Measurements from ENCODE around the gene CPTP.

CPTP gene

DNA sequence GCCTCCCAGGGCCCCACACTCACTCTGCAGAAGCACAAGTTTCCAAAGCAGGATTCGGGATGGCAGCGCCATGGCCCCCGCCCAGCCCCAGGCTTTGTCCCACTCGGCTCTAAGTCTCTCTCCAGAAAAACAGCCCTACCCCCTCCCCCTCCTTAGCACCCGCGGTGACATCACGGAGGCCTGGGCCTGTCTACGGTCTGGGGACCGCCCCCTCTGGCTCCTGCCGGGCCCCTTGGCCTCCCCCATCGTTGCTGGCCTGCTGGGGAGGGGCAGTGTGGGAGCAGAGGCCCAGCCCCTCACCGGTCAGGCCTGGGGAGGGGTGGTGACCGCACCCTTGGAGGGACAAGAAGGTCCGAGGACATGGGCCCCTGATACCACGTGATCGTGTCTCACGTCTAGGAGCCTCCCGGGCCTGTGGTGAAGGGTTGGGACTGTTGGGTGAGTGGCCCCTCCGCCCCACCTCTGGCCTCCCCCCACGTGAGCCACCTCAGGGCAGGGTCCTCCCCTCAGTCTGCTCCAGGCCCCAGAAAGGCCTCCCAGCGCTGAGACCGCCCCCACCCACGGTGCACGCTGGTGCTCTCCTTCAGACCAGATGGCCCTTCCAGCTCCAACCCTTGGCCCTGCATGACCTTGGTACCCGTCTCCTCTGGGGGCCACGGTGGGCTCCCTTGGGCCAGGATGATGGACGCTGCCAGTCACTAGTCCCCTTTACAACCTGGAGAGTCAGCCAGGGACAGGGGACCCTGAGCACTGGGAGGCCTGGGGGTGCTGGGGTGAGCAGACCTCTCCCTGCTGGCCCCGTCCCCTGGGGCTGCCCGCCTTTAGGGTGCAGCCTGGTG, 34.0 kb downstream of the CPTP start, which contains the start of gene MXRA8:
Gene MXRA8 (minus strand): TSS at position 123 of the 839 bp plus-strand sequence. CDS start 51 bp downstream, at position 72.
- Histone ChIP-seq H4K91ac (ENCODE audit: low read depth, low read length, poor library complexity) (peak within 1 kb of the TSS; percentile 79), H3K18ac (ENCODE audit: low read length) (peak within 1 kb of the TSS; percentile 97), H3K9me3 (replicated peaks in 1 of 2; ENCODE audit: control insufficient read depth in 2 of 2, insufficient read depth in 1 of 2, low read depth in 1 of 2, low read length in 2 of 2) (no peaks in the 10 kb centered on the region), H2AFZ (ENCODE audit: low read length) (peak within 1 kb of the TSS; percentile 74), H3K4me2 (ENCODE audit: insufficient read depth, low read length, poor library complexity, severe bottlenecking) (peak within 1 kb of the TSS; percentile 25), H3K27me3 (ENCODE audit: control insufficient read depth in 3 of 3, insufficient read depth in 3 of 3, low read depth in 1 of 3, low read length in 3 of 3) (peaks cover 0 to 18% (median 13%) of the 10 kb centered on the region in 3 experiments), H3K4me3 (ENCODE audit: low read length in 2 of 2) (peak within 1 kb of the TSS; percentile 16 to 39), H3K14ac (ENCODE audit: low read length) (peak within 1 kb of the TSS; percentile 14), H3K23ac (ENCODE audit: low read depth, low read length, poor library complexity) (peak within 1 kb of the TSS; percentile 96), H3K4me1 (ENCODE audit: control insufficient read depth in 2 of 2, insufficient read depth in 1 of 2, low read depth in 1 of 2, low read length in 2 of 2) (peaks cover 53 to 54% of the 10 kb centered on the region in 2 donors), H2BK5ac (ENCODE audit: low read length) (peak within 1 kb of the TSS; percentile 70), H3K9ac (ENCODE audit: low read depth, low read length, poor library complexity) (peak within 1 kb of the TSS; percentile 50), H3K27ac (replicated peaks; ENCODE audit: low read length) (peak within 1 kb of the TSS; percentile 88), H2BK15ac (ENCODE audit: low read length) (peak within 1 kb of the TSS; percentile 97), H3K36me3 (replicated peaks in 1 of 2; ENCODE audit: control insufficient read depth in 2 of 2, insufficient read depth in 2 of 2, low read length in 2 of 2) (no peaks in the 10 kb centered on the region), H2AK5ac (ENCODE audit: low read depth, low read length) (peak within 1 kb of the TSS; percentile 94), H3K79me1 (ENCODE audit: low read depth, low read length) (peaks cover 3% of the 10 kb centered on the region), H2BK12ac (ENCODE audit: low read length) (peak within 1 kb of the TSS; percentile 99), H4K8ac (ENCODE audit: low read depth, low read length) (peak within 1 kb of the TSS; percentile 72), H3K4ac (ENCODE audit: low read length) (peak within 1 kb of the TSS; percentile 94), H2BK120ac (ENCODE audit: low read depth, low read length) (peak within 1 kb of the TSS; percentile 99)
- no CpG with 5 or more reads among the region's 29 CpGs for WGBS, 2 donors (ENCODE audit: extremely low coverage in 2 of 2, insufficient read length in 2 of 2, insufficient replicate concordance in 1 of 2)
- DNase-seq (ENCODE audit: low spot score), result no peak

DNA sequence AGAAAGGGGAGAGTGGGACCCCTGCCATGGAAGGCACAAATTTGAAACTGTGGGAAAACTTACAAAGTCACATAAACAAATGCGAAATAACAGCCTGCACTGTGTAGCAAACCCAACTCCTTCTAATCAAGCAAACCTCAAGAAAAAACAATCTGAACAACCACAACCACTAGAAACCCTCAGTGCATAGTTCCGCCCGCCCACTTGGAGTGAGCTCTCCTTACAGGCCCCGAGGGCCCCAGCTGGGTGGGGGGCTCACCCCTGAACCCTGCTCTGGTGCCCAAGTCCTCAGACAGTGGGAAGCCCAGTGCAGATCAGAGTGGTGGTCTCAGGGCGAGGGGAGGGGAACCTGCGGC, 34.7 kb downstream of the CPTP start:
- Histone ChIP-seq H3K4me3 (ENCODE audit: low read length in 2 of 2) (no peak overlapping the region), H3K27me3 (ENCODE audit: control insufficient read depth in 3 of 3, insufficient read depth in 3 of 3, low read depth in 1 of 3, low read length in 3 of 3) (peaks cover 0 to 12% (median 9%) of the 10 kb centered on the region in 3 experiments), H4K91ac (ENCODE audit: low read depth, low read length, poor library complexity) (no peak overlapping the region), H3K36me3 (replicated peaks in 1 of 2; ENCODE audit: control insufficient read depth in 2 of 2, insufficient read depth in 2 of 2, low read length in 2 of 2) (no peaks in the 10 kb centered on the region), H2BK5ac (ENCODE audit: low read length) (peak overlapping the region; percentile 70), H3K18ac (ENCODE audit: low read length) (peak overlapping the region; percentile 97), H3K14ac (ENCODE audit: low read length) (peak overlapping the region; percentile 14), H2BK120ac (ENCODE audit: low read depth, low read length) (peak overlapping the region; percentile 99), H3K4me1 (ENCODE audit: control insufficient read depth in 2 of 2, insufficient read depth in 1 of 2, low read depth in 1 of 2, low read length in 2 of 2) (peaks cover 48 to 54% of the 10 kb centered on the region in 2 donors), H3K4ac (ENCODE audit: low read length) (peak overlapping the region; percentile 94), H3K79me1 (ENCODE audit: low read depth, low read length) (peaks cover 3% of the 10 kb centered on the region), H3K4me2 (ENCODE audit: insufficient read depth, low read length, poor library complexity, severe bottlenecking) (no peak overlapping the region), H2BK15ac (ENCODE audit: low read length) (peak overlapping the region; percentile 97), H3K27ac (replicated peaks; ENCODE audit: low read length) (peak overlapping the region; percentile 88), H2BK12ac (ENCODE audit: low read length) (peak overlapping the region; percentile 99), H3K23ac (ENCODE audit: low read depth, low read length, poor library complexity) (no peak overlapping the region), H2AK5ac (ENCODE audit: low read depth, low read length) (peak overlapping the region; percentile 94), H3K9ac (ENCODE audit: low read depth, low read length, poor library complexity) (peak overlapping the region; percentile 50), H2AFZ (ENCODE audit: low read length) (peak overlapping the region; percentile 74), H4K8ac (ENCODE audit: low read depth, low read length) (no peak overlapping the region), H3K9me3 (replicated peaks in 1 of 2; ENCODE audit: control insufficient read depth in 2 of 2, insufficient read depth in 1 of 2, low read depth in 1 of 2, low read length in 2 of 2) (no peaks in the 10 kb centered on the region)
- DNase-seq (ENCODE audit: low spot score), result no peak
- no CpG with 5 or more reads among the region's 6 CpGs for WGBS, 2 donors (ENCODE audit: extremely low coverage in 2 of 2, insufficient read length in 2 of 2, insufficient replicate concordance in 1 of 2)

GRCh38 chr1:1359664-1360468, 35.3 kb downstream of the CPTP start:
- peak overlapping the region; percentile 87 for H2BK12ac ChIP-seq (ENCODE audit: low read length)
- peak overlapping the region; percentile 70 for H2BK15ac ChIP-seq (ENCODE audit: low read length)
- WGBS, 2 donors (ENCODE audit: extremely low coverage in 2 of 2, insufficient read length in 2 of 2, insufficient replicate concordance in 1 of 2), result no CpG with 5 or more reads among the region's 28 CpGs
- no peaks in the 10 kb centered on the region for H3K36me3 ChIP-seq (replicated peaks in 1 of 2; ENCODE audit: control insufficient read depth in 2 of 2, insufficient read depth in 2 of 2, low read length in 2 of 2)
- H3K4ac ChIP-seq (ENCODE audit: low read length), result no peak overlapping the region
- peaks cover 43 to 54% of the 10 kb centered on the region in 2 donors for H3K4me1 ChIP-seq (ENCODE audit: control insufficient read depth in 2 of 2, insufficient read depth in 1 of 2, low read depth in 1 of 2, low read length in 2 of 2)
- H3K4me2 ChIP-seq (ENCODE audit: insufficient read depth, low read length, poor library complexity, severe bottlenecking), result no peak overlapping the region
- H3K4me3 ChIP-seq (ENCODE audit: low read length in 2 of 2), result peak overlapping the region in 1 of 2 donors; percentile 19
- no peak for DNase-seq (ENCODE audit: low spot score)
- peak overlapping the region; percentile 48 for H3K14ac ChIP-seq (ENCODE audit: low read length)
- H2BK120ac ChIP-seq (ENCODE audit: low read depth, low read length), result no peak overlapping the region
- H2AFZ ChIP-seq (ENCODE audit: low read length), result peak overlapping the region; percentile 74
- H2BK5ac ChIP-seq (ENCODE audit: low read length), result peak overlapping the region; percentile 70
- H2AK5ac ChIP-seq (ENCODE audit: low read depth, low read length), result peak overlapping the region; percentile 94
- H3K9me3 ChIP-seq (replicated peaks in 1 of 2; ENCODE audit: control insufficient read depth in 2 of 2, insufficient read depth in 1 of 2, low read depth in 1 of 2, low read length in 2 of 2), result no peaks in the 10 kb centered on the region
- H4K8ac ChIP-seq (ENCODE audit: low read depth, low read length), result no peak overlapping the region
- no peak overlapping the region for H4K91ac ChIP-seq (ENCODE audit: low read depth, low read length, poor library complexity)
- peak overlapping the region; percentile 88 for H3K27ac ChIP-seq (replicated peaks; ENCODE audit: low read length)
- H3K79me1 ChIP-seq (ENCODE audit: low read depth, low read length), result peaks cover 3% of the 10 kb centered on the region
- no peak overlapping the region for H3K23ac ChIP-seq (ENCODE audit: low read depth, low read length, poor library complexity)
- peaks cover 0 to 6% (median 4%) of the 10 kb centered on the region in 3 experiments for H3K27me3 ChIP-seq (ENCODE audit: control insufficient read depth in 3 of 3, insufficient read depth in 3 of 3, low read depth in 1 of 3, low read length in 3 of 3)
- H3K18ac ChIP-seq (ENCODE audit: low read length), result peak overlapping the region; percentile 93
- H3K9ac ChIP-seq (ENCODE audit: low read depth, low read length, poor library complexity), result peak overlapping the region; percentile 78
